Pancreas (tissue), 10 donors: ENCODE measurements around the gene PRAF2. TPM values are rescaled to one million over a fixed set of nuclear protein-coding genes. Genes with fewer than 3 reads are reported as not detected.

Source experiments
- ATAC-seq, 4 donors: fragments of 200-7000 bp; cut with Tn5 transposase; one replicate each; pipeline versions ENCODE4 v1.8.0 to v1.9.1; 2020; ENCODE audit warnings: mild to moderate bottlenecking in 4 of 4, moderate library complexity in 4 of 4
- DNase-seq, 6 donors: peaks; one replicate each; pipeline ENCODE4 v3.0.0-alpha.2; 2020
- FAIRE-seq: peaks from 2 replicates; lab custom pipeline; 2012; peaks lifted over from hg19 to GRCh38; lab: Jason Lieb, UNC
- H3K27ac ChIP-seq, 4 donors: fragments of 200-600 bp; sonication (generic); 1 replicate in 3 of 4; 2 replicates in 1 of 4; pipeline versions ENCODE4 v1.5.0 to v1.8.0; 2020
- H3K27me3 ChIP-seq, 4 donors: fragments of 200-600 bp; one replicate each; pipeline ENCODE4 v1.8.0; 2021
- H3K36me3 ChIP-seq, 3 donors: fragments of 200-600 bp; sonication (generic) in 1 of 3; one replicate each; pipeline versions ENCODE4 v1.5.0 to v1.8.0; 2020 to 2021
- H3K4me1 ChIP-seq, 3 donors: fragments of 200-600 bp; one replicate each; pipeline ENCODE4 v1.8.0; 2021
- H3K4me3 ChIP-seq, 4 donors: fragments of 200-600 bp; sonication (generic) in 2 of 4; one replicate each; pipeline versions ENCODE4 v1.5.0 to v1.8.0; 2020 to 2021
- H3K9me3 ChIP-seq, 4 donors: fragments of 200-600 bp; one replicate each; pipeline ENCODE4 v1.8.0; 2021
- CTCF ChIP-seq, 4 donors: fragments of 200-600 bp; sonication (generic) in 3 of 4; IDR thresholded peaks; one replicate each; pipeline versions ENCODE4 v1.5.0 to v1.8.0; 2021; ENCODE audit warnings: antibody characterized with exemption in 4 of 4
- WGBS, 2 donors: extraction: QIAGEN DNeasy Blood & Tissue Kit; methylation state at CpG; one replicate each; pipeline ENCODE4 v1.1.7; 2013; 5-methylcytosine and 5-hydroxymethylcytosine counted together
- intact Hi-C, 3 donors: fragments of 100-400 bp; cut with DNase I; formaldehyde crosslinking; loops; one replicate each; pipeline versions ENCODE4 v1.11.1 to v1.14.2; 2022
- polyA plus RNA-seq, 2 donors: library from polyadenylated mRNA; stranded (reverse); fragments of 200-250 nt; gene quantifications; one replicate each; pipeline ENCODE4 v1.2.3, GENCODE V29; 2013
- total RNA-seq, 6 donors: library from RNA; stranded (reverse); fragmentation: NEBNext Ultra II Directional in 4 of 6; extraction: Animal tissue kit (Norgen Biotek cat#: 25700) in 4 of 6; gene quantifications; one replicate each; pipeline versions ENCODE4 v1.2.1 to v1.2.4, GENCODE V29; 2021 to 2023
- donor health status: healthy with polysubstance abuse.
- donor health status: DM: no; HTN: no; CAD: no; lungs with moderate emphysema.
- donor health status: DM: no; HTN: no; CAD: no.
- donor health status: control.
- donor health status: control.
- donor health status: Bipolar disorder and iron deficiency.
- donor health status: DM: yes; HTN: yes; CAD: no.
- donor health status: DM: no; HTN: no; CAD: no.
- donor health status: DM: no; HTN: no; CAD: no.
- donor health status: DM: yes; HTN: yes; CAD: no.

Gene PRAF2
- total and polyA plus RNA-seq, 8 donors: 1.3 to 15.8 (median 5.1) TPM

GRCh38 chrX:49071877-49072711, 1.7 kb downstream of the PRAF2 start:
- no peaks in the 10 kb centered on the region for H3K27me3 ChIP-seq
- no peaks in the 10 kb centered on the region for H3K4me1 ChIP-seq
- WGBS, 2 donors: 35 to 57% methylated on average over 63 of the region's 63 CpGs
- H3K9me3 ChIP-seq: no peaks in the 10 kb centered on the region
- FAIRE-seq (no peak), ATAC-seq (peak; percentile 29 to 66 (median 46)), DNase-seq (peak in 3 of 6 donors; percentile 53 to 65 (median 61))
- no peaks in the 10 kb centered on the region for H3K36me3 ChIP-seq
- no peak overlapping the region for H3K4me3 ChIP-seq
- no peak for TF ChIP-seq CTCF (IDR thresholded peaks at IDR 0.05)
- intact Hi-C loops: no loop called here
- no peak overlapping the region for H3K27ac ChIP-seq

GRCh38 chrX:49070988-49071387, 2.8 kb downstream of the PRAF2 start:
- DNase-seq: no peak
- H3K36me3 ChIP-seq: no peaks in the 10 kb centered on the region
- no peak overlapping the region for H3K4me3 ChIP-seq
- H3K27ac ChIP-seq: no peak overlapping the region
- no peak for ATAC-seq
- H3K27me3 ChIP-seq: no peaks in the 10 kb centered on the region
- no peaks in the 10 kb centered on the region for H3K4me1 ChIP-seq
- no peak for FAIRE-seq
- intact Hi-C loops: no loop called here
- 75 to 86% methylated on average over 4 of the region's 4 CpGs for WGBS, 2 donors
- H3K9me3 ChIP-seq: no peaks in the 10 kb centered on the region
- no peak for TF ChIP-seq CTCF (IDR thresholded peaks at IDR 0.05)

GRCh38 chrX:49069038-49069437, 4.8 kb downstream of the PRAF2 start:
- Histone ChIP-seq H3K9me3 (no peaks in the 10 kb centered on the region), H3K4me3 (no peak overlapping the region), H3K27me3 (no peaks in the 10 kb centered on the region), H3K27ac (no peak overlapping the region), H3K36me3 (no peaks in the 10 kb centered on the region), H3K4me1 (no peaks in the 10 kb centered on the region)
- TF ChIP-seq CTCF (IDR thresholded peaks at IDR 0.05): no peak
- 90% methylated on average over 11 of the region's 11 CpGs for WGBS, 2 donors
- ATAC-seq (no peak), FAIRE-seq (no peak), DNase-seq (no peak)
- intact Hi-C loops: no loop called here

GRCh38 chrX:49067285-49068120, 6.3 kb downstream of the PRAF2 start:
- FAIRE-seq (no peak), DNase-seq (no peak), ATAC-seq (no peak)
- intact Hi-C loops: no loop called here
- Histone ChIP-seq H3K4me3 (no peak overlapping the region), H3K9me3 (no peaks in the 10 kb centered on the region), H3K27me3 (no peaks in the 10 kb centered on the region), H3K36me3 (no peaks in the 10 kb centered on the region), H3K27ac (no peak overlapping the region), H3K4me1 (no peaks in the 10 kb centered on the region)
- 83 to 94% methylated on average over 36 to 38 of the region's 41 CpGs for WGBS, 2 donors
- TF ChIP-seq CTCF (IDR thresholded peaks at IDR 0.05): no peak
